Endodermal cell (in vitro differentiated cells): ENCODE data around the gene NF1. TPM values are rescaled to one million over a fixed set of nuclear protein-coding genes. Genes with fewer than 3 reads are reported as not detected.

ENCODE experiments used
- DNase-seq: peaks from one replicate; pipeline ENCODE4 v3.0.0-alpha.2; 2017
- H3K27ac ChIP-seq: 2 replicates; pipeline ENCODE4 v1.5.1; 2013; ENCODE audit warnings: mild to moderate bottlenecking, low read depth, low read length, moderate library complexity
- H3K27me3 ChIP-seq: 2 replicates; pipeline ENCODE4 v1.6.1; 2013; ENCODE audit warnings: mild to moderate bottlenecking, low read length, moderate library complexity; ENCODE audit not compliant: insufficient read depth, control insufficient read depth, poor library complexity, severe bottlenecking
- H3K36me3 ChIP-seq: 2 replicates; pipeline ENCODE4 v1.7.0; 2013; ENCODE audit warnings: mild to moderate bottlenecking, low read length, moderate library complexity; ENCODE audit not compliant: control insufficient read depth, insufficient read depth
- H3K4me1 ChIP-seq: one replicate; pipeline ENCODE4 v1.7.0; 2013; ENCODE audit warnings: low read length; ENCODE audit not compliant: control insufficient read depth, insufficient read depth
- H3K4me3 ChIP-seq: 2 replicates; pipeline ENCODE4 v1.5.1; 2013; ENCODE audit warnings: mild to moderate bottlenecking, low read length, moderate library complexity
- H3K9ac ChIP-seq: 2 replicates; pipeline ENCODE4 v1.6.1; 2013; ENCODE audit warnings: mild to moderate bottlenecking, low read length, moderate library complexity; ENCODE audit not compliant: poor library complexity, severe bottlenecking; ENCODE audit errors: extremely low read depth
- H3K9me3 ChIP-seq: 2 replicates; pipeline ENCODE4 v1.6.1; 2013; ENCODE audit warnings: mild to moderate bottlenecking, low read length, moderate library complexity; ENCODE audit not compliant: control insufficient read depth
- H3K27ac Mint-ChIP-seq: 2 replicates; pipeline ENCODE4 v1.8.0; 2020; ENCODE audit warnings: mixed read lengths
- H3K27me3 Mint-ChIP-seq: 2 replicates; pipeline ENCODE4 v1.8.0; 2021; ENCODE audit warnings: mild to moderate bottlenecking, mixed read lengths; ENCODE audit not compliant: insufficient read depth
- H3K36me3 Mint-ChIP-seq: 2 replicates; pipeline ENCODE4 v1.8.0; 2020; ENCODE audit warnings: low read depth, mixed read lengths
- H3K4me1 Mint-ChIP-seq: 2 replicates; pipeline ENCODE4 v1.8.0; 2020; ENCODE audit warnings: mixed read lengths
- H3K4me3 Mint-ChIP-seq: 2 replicates; pipeline ENCODE4 v1.8.0; 2020; ENCODE audit warnings: mild to moderate bottlenecking, moderate library complexity, mixed read lengths
- H3K9me3 Mint-ChIP-seq: 2 replicates; pipeline ENCODE4 v1.8.0; 2020; ENCODE audit warnings: mild to moderate bottlenecking, mixed read lengths
- WGBS, 2 experiments: methylation state at CpG; one replicate each; pipeline versions ENCODE4 v1.1.5 to v1.1.7; 2013; ENCODE audit warnings: missing lambda C conversion rate in 2 of 2, mixed read lengths in 1 of 2; ENCODE audit not compliant: insufficient coverage in 1 of 2, insufficient read length in 1 of 2; 5-methylcytosine and 5-hydroxymethylcytosine counted together
- total RNA-seq, 2 donors: library from RNA; stranded (reverse); fragmentation: NEBNext Ultra II Directional in 1 of 2; extraction: Animal tissue kit (Norgen Biotek cat#: 25700) in 1 of 2; gene quantifications; 2 replicates in 1 of 2; 3 replicates in 1 of 2; pipeline ENCODE4 v1.2.1, GENCODE V29; 2021
- TF ChIP-seq, protein P1 (sequence below): fragments of 200-600 bp; sonication (generic); conservative IDR thresholded peaks from 2 replicates; pipeline ENCODE4 v1.5.0; 2021; ENCODE audit warnings: antibody characterized with exemption, mild to moderate bottlenecking

Gene NF1
- total RNA-seq, 2 donors from 2014 or later: 61.9 to 69.3 TPM

DNA sequence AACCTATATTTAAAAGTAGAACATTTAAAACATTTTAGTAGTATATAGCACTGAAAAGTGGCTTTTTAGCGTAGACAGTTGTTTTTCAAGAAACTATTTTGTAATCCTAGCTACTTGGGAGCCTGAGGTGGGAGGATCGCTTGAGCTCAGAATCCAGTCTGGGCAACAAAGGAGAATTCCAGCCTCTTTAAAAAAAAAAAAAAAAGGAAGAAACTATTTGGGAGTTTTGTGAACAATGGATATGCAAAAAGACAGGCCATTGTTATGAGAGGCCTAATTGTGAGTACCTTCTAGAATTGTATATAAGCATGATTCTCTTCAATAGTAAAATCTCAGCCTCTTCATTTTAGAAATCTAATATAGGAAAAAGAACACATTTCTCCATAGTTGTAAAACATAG, 184.6 kb downstream of the NF1 start:
- peaks cover 7% of the 10 kb centered on the region for H3K9me3 ChIP-seq
- Mint-ChIP-seq H3K27ac (no peak overlapping the region), H3K36me3 (peaks cover 46% of the 10 kb centered on the region), H3K9me3 (no peaks in the 10 kb centered on the region), H3K4me1 (no peaks in the 10 kb centered on the region), H3K27me3 (no peaks in the 10 kb centered on the region), H3K4me3 (no peak overlapping the region)
- H3K4me1 ChIP-seq: no peaks in the 10 kb centered on the region
- DNase-seq: no peak
- WGBS, 2 experiments: 69 to 82% methylated on average over 2 of the region's 2 CpGs
- H3K9ac ChIP-seq: no peak overlapping the region
- no peak overlapping the region for H3K4me3 ChIP-seq
- TF ChIP-seq, protein P1, sequence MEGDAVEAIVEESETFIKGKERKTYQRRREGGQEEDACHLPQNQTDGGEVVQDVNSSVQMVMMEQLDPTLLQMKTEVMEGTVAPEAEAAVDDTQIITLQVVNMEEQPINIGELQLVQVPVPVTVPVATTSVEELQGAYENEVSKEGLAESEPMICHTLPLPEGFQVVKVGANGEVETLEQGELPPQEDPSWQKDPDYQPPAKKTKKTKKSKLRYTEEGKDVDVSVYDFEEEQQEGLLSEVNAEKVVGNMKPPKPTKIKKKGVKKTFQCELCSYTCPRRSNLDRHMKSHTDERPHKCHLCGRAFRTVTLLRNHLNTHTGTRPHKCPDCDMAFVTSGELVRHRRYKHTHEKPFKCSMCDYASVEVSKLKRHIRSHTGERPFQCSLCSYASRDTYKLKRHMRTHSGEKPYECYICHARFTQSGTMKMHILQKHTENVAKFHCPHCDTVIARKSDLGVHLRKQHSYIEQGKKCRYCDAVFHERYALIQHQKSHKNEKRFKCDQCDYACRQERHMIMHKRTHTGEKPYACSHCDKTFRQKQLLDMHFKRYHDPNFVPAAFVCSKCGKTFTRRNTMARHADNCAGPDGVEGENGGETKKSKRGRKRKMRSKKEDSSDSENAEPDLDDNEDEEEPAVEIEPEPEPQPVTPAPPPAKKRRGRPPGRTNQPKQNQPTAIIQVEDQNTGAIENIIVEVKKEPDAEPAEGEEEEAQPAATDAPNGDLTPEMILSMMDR: no peak
- H3K27me3 ChIP-seq: no peaks in the 10 kb centered on the region
- H3K27ac ChIP-seq: no peak overlapping the region
- peaks cover 35% of the 10 kb centered on the region for H3K36me3 ChIP-seq

DNA sequence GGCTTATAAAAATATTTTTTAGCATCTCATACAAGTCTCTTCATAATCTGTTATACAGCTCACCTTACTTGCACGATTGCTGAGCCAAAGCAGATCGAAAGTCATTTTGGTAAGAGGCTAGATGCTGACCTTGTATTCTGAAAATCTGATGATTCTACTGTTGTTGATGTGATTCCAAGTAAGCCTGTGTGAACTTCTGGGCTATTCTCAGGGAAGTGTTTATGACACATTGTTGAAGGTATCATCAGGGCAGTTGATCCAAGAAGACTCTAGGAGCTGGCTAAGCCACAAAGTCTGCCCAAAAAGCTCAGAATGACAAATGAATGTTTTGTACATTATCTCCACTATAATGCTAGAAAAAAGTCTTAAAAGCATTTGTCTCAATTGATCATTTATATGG, 186.3 kb downstream of the NF1 start:
- 98 to 100% methylated on average over 1 to 2 of the region's 2 CpGs for WGBS, 2 experiments
- peaks cover 38% of the 10 kb centered on the region for H3K36me3 Mint-ChIP-seq

DNA sequence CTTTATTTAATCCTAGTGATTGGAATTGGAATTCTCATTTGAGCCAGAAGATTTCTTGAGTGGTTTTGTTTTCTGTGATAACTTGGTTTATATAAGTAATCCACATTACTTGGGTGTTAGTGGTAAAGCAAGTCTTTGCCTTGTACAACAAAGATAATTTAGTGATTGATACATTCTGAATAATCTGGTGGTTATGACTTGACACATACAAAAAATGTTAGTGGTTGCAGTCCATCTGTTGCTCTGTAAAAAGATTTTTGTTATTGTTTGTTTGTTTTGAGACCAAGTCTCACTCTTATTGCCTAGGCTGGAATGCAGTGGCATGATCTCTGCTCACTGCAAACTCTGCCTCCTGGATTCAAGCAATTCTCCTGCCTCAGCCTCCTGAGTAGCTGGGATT, 189.1 kb downstream of the NF1 start:
- H3K27ac Mint-ChIP-seq: no peak overlapping the region
- no peaks in the 10 kb centered on the region for H3K4me1 ChIP-seq
- no peak overlapping the region for H3K4me3 Mint-ChIP-seq
- TF ChIP-seq, protein P1: no peak
- no peaks in the 10 kb centered on the region for H3K27me3 ChIP-seq
- peaks cover 7% of the 10 kb centered on the region for H3K9me3 ChIP-seq
- H3K9ac ChIP-seq: no peak overlapping the region
- no peaks in the 10 kb centered on the region for H3K27me3 Mint-ChIP-seq
- H3K36me3 ChIP-seq: peaks cover 29% of the 10 kb centered on the region
- DNase-seq: no peak
- H3K27ac ChIP-seq: no peak overlapping the region
- peaks cover 37% of the 10 kb centered on the region for H3K36me3 Mint-ChIP-seq
- no peaks in the 10 kb centered on the region for H3K9me3 Mint-ChIP-seq
- no peak overlapping the region for H3K4me3 ChIP-seq
- H3K4me1 Mint-ChIP-seq: no peaks in the 10 kb centered on the region

More for the DNA sequence above, 186.3 kb downstream of the NF1 start:
- Histone ChIP-seq H3K4me1 (no peaks in the 10 kb centered on the region), H3K4me3 (no peak overlapping the region), H3K9me3 (peaks cover 7% of the 10 kb centered on the region), H3K27me3 (no peaks in the 10 kb centered on the region), H3K36me3 (peaks cover 35% of the 10 kb centered on the region), H3K9ac (no peak overlapping the region), H3K27ac (no peak overlapping the region)
- no peak for DNase-seq
- no peaks in the 10 kb centered on the region for H3K9me3 Mint-ChIP-seq
- TF ChIP-seq, protein P1: no peak
- H3K4me1 Mint-ChIP-seq: no peaks in the 10 kb centered on the region
- H3K4me3 Mint-ChIP-seq: no peak overlapping the region
- H3K27ac Mint-ChIP-seq: no peak overlapping the region
- no peaks in the 10 kb centered on the region for H3K27me3 Mint-ChIP-seq
